ENCODE results near the gene HTR3E. TPM values are rescaled to one million over a fixed set of nuclear protein-coding genes. Genes with fewer than 3 reads are reported as not detected.

The HTR3E gene, protein sequence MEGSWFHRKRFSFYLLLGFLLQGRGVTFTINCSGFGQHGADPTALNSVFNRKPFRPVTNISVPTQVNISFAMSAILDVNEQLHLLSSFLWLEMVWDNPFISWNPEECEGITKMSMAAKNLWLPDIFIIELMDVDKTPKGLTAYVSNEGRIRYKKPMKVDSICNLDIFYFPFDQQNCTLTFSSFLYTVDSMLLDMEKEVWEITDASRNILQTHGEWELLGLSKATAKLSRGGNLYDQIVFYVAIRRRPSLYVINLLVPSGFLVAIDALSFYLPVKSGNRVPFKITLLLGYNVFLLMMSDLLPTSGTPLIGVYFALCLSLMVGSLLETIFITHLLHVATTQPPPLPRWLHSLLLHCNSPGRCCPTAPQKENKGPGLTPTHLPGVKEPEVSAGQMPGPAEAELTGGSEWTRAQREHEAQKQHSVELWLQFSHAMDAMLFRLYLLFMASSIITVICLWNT
- not detected in 2 replicates for total RNA-seq

GRCh38 chr3:184096811-184097383, at the start of gene HTR3E:
TSS of gene HTR3E (plus strand) at chr3:184097064. CDS start at chr3:184097530, 466 bp downstream.

GRCh38 chr3:184052767-184053166, 44.1 kb upstream of the HTR3E start, which contains the start of gene HTR3C:
TSS of gene HTR3C (plus strand) at chr3:184053047. CDS start at chr3:184053081, 34 bp downstream.

GRCh38 chr3:184135149-184135910, 38.5 kb downstream of the HTR3E start, which contains the start of gene EIF2B5:
TSS of gene EIF2B5 (plus strand) at chr3:184135358. CDS start at chr3:184135386, 28 bp downstream.

GRCh38 chr3:184154885-184155643, 58.2 kb downstream of the HTR3E start, which contains the start of gene DVL3:
TSS of gene DVL3 (plus strand) at chr3:184155377. CDS start at chr3:184155636, 259 bp downstream.

Small RNA genes within 50 kb of the gene (small RNA-seq; reads per million reads assigned to genes)
- not detected for gene RF00019

Other genes with a start within 250 kb of the HTR3E start
- gene PARL, start 212.2 kb upstream of the HTR3E start, total RNA-seq = 42.7 and 46.8 TPM in 2 replicates
- gene ABCC5, start 79.2 kb upstream of the HTR3E start, total RNA-seq = 22.8 and 26.5 TPM in 2 replicates
- gene HTR3D, start 65.3 kb upstream of the HTR3E start, total RNA-seq = not detected in 2 replicates
- gene HTR3C, start 44.0 kb upstream of the HTR3E start, total RNA-seq = not detected in 2 replicates
- gene EIF2B5, start 38.3 kb downstream of the HTR3E start, total RNA-seq = 26.8 and 27.6 TPM in 2 replicates
- gene DVL3, start 58.3 kb downstream of the HTR3E start, total RNA-seq = 23.5 and 27.4 TPM in 2 replicates
- 386 and 454 TPM in 2 replicates for gene AP2M1, start 77.8 kb downstream of the HTR3E start, total RNA-seq
- gene ABCF3, start 89.1 kb downstream of the HTR3E start, total RNA-seq = 34.4 and 35.1 TPM in 2 replicates
- gene VWA5B2, start 132.5 kb downstream of the HTR3E start, total RNA-seq = not detected in 2 replicates
- 26.4 and 30.1 TPM in 2 replicates for gene ALG3, start 151.9 kb downstream of the HTR3E start, total RNA-seq
- 2.0 and 2.4 TPM in 2 replicates for gene EEF1AKMT4, start 152.6 kb downstream of the HTR3E start, total RNA-seq
- gene CAMK2N2, start 164.5 kb downstream of the HTR3E start, total RNA-seq = not detected in 2 replicates
- not detected in 2 replicates for gene ECE2, start 179.0 kb downstream of the HTR3E start, total RNA-seq
- 218 and 257 TPM in 2 replicates for gene PSMD2, start 202.2 kb downstream of the HTR3E start, total RNA-seq
- 233 TPM in 2 replicates for gene EIF4G1, start 217.5 kb downstream of the HTR3E start, total RNA-seq
- gene FAM131A, start 240.5 kb downstream of the HTR3E start, total RNA-seq = 13.1 and 14.9 TPM in 2 replicates

All from articular chondrocyte of knee joint (primary cell).